ENCODE measurements around the gene BANP.
"Not testable (repeated sequence)": the region's sequence is repeated elsewhere in the genome, so short reads cannot be mapped to it uniquely, and the experiment has no call there.

BANP gene, protein sequence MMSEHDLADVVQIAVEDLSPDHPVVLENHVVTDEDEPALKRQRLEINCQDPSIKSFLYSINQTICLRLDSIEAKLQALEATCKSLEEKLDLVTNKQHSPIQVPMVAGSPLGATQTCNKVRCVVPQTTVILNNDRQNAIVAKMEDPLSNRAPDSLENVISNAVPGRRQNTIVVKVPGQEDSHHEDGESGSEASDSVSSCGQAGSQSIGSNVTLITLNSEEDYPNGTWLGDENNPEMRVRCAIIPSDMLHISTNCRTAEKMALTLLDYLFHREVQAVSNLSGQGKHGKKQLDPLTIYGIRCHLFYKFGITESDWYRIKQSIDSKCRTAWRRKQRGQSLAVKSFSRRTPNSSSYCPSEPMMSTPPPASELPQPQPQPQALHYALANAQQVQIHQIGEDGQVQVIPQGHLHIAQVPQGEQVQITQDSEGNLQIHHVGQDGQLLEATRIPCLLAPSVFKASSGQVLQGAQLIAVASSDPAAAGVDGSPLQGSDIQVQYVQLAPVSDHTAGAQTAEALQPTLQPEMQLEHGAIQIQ

DNA sequence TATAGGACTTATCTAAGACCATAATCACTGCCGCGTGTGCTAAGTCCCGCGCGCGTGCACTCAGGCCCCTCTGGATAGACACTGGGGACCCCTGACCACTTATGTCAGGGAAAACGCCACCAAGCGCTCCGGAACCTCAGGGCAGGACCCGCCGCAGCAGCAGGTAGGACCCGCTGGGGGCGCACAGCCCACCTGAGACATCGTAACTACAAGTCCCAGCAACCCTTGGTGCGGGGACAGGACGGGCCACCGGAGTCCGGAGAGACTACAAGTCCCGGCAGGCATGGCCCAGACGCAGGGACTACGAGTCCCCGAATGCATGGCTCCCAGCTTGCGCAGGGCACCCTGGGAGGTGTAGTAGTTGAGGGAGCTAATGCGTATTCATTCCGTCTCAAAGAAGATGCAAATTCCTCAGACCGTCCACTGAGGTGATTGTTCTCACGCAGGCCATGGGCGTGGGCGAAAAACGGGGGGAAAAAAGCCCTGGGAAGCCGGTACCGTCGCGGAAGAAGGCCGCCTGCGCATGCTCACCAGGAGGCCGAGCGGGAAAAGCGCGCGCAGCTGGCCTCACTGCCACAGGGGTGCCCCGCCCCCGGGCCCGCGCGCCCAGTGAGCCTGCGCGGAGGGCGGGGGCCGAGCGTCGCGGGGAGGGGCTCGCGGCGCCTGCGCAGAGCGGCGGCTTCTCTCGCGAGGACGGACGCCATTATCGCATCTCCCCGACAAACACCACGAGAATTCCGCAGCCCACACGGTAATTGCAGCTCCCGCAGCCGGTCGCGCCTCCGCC lies at the start of gene BANP:
Gene BANP (plus strand): TSS at position 670 of the 787 bp plus-strand sequence. CDS start 23,682 bp downstream, outside the sequence.
- peak within 1 kb of the TSS; percentile 86 for H3K4me3 ChIP-seq (ENCODE audit: low read depth, low read length)

DNA sequence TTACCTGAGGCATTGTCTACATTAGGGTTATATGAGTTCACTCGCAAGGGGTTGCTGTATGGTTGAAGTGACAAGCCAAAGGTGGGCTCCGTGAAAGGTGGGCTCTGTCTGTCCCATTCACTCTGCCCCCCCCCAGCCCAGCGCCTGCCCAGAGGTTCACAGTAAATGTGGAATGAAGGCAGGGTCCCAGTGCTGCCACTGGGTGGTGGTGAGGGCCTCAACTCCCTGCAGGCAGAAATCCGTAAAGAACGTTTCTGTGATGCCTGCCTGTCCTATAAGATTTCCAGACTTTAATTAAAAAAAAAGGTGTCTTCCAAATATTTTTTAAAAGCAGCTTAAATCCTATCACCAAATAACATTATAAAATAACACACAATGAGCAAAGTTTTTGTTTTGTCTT lies 46.3 kb upstream of the BANP start:
- H3K4me3 ChIP-seq (ENCODE audit: low read depth, low read length) = not testable (repeated sequence)

DNA sequence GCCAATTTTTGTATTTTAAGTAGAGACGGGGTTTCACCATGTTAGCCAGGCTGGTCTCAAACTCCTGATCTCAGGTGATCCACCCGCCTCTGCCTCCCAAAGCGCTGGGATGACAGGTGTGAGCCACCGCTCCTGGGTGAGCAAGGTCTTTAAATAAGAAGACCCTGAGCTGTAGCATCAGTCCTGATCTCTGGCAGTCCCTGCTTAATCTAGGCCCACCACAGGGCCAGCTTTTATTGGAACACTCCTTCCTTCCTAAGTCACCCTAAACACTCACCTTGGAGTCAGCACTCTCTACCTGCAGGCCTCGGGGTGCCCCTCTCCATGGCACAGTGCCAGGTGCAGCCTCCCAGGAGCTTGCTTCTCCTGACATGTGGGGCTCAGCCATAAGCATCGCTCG lies 45.7 kb upstream of the BANP start:
- not testable (repeated sequence) for H3K4me3 ChIP-seq (ENCODE audit: low read depth, low read length)

DNA sequence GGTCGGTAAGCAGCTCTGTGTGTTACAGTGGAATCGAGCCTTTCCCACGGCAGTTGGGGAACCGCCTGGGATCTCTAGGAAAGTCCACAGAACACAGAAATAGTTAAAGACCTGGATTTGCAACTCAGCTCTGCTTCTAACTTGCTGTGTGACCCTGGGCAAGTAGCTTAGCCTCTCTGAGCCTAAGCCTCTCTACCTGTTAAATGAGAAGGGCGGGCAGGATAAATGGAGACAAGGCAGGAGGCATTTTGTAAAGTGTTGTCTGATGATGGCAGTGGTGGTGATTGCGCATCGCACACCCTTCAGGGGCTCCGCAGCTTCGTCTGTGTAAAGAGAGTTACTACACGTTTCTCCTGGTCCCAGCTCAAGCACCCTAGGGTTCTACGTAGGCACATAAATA lies 43.1 kb upstream of the BANP start:
- not testable (repeated sequence) for H3K4me3 ChIP-seq (ENCODE audit: low read depth, low read length)

- H3K4me3 ChIP-seq (ENCODE audit: low read depth, low read length) = not testable (repeated sequence)
Observed at GRCh38 chr16:87909203-87909935, 41.9 kb upstream of the BANP start.

DNA sequence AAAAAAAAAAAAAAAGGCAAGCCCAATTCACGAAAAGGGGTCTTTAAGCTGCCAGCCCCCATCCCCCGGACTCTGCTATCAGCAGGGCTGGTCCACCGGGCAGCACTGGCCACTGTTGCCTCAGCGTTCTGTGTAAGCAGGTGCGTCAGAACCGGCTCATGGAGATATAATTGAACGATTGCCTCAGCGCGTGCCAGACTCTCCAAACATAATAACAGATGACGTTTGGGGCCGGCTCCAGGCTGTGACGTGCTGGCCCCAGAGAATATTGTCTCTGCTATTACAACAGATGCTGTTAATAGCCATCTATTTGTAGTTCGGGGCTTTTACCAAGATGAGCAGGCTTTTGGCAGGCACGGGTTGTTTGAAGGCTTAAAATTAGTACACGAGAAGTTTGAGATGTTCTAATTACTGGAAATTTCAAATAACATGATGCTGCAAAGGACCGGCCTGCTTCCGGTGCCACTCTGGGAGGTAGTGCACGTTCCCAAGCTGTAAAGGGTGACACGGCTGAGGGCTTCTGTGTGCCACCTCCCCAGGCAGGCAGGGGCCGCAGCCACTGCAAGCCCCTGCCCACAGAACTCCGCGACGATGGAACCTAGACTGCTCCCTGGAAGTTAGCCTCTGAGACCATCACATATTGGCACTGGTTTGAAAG lies 40.0 kb upstream of the BANP start:
- H3K4me3 ChIP-seq (ENCODE audit: low read depth, low read length) = not testable (repeated sequence)

DNA sequence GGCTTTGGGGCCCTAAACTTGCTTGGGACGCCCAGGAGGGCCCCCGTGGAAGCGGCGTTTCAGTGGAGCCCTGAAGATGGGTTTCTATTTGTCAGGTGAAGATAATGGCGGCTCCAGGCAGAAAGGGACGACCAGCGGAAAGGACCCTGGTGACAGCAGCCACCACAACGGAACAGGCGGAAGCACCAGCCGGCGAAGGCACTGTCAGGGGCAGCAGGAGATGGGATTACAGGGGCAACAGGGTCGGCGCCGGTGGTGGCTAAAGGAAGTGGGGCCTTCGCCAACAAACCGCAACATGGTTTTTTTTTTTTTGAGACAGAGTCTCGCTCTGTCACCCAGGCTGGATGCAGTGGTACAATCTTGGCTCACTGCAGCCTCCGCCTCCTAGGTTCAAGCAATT lies 38.5 kb upstream of the BANP start:
- not testable (repeated sequence) for H3K4me3 ChIP-seq (ENCODE audit: low read depth, low read length)

DNA sequence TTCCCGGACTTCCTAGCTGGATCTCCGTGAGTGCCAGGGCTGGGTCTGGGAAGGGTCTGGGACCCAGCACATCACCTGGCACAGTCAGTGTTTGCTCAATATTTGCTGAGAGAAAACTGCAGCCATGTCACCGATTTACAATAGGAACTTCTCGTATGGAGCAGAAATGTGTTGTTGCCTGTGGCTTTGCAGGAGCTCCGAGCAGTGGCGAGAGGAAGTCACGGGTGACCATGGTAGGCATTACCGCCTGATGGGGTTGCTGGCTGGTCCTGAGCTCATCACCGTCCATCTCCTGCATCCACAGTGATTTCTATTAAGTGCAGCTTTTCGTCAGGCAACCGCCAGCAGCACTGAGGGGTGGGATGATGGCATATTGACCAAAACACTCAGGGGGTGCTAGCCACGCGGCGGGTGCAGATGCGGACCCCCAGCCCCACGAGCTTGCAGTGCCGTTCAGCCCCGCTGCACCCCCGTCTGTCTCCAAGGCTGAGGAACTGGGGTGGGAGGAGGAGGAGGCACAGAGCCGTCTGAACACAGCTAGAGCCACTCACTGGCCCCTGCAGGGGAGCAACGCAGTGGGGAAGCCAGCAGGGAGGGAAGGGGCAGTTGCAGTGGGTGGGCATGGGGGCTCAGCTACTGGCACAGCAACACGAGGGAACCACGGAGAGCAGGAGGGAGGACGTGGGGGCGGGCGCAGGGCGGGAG lies 37.1 kb upstream of the BANP start:
- not testable (repeated sequence) for H3K4me3 ChIP-seq (ENCODE audit: low read depth, low read length)

GRCh38 chr16:87914812-87915211 lies 36.4 kb upstream of the BANP start:
- H3K4me3 ChIP-seq (ENCODE audit: low read depth, low read length) = no peak overlapping the region

DNA sequence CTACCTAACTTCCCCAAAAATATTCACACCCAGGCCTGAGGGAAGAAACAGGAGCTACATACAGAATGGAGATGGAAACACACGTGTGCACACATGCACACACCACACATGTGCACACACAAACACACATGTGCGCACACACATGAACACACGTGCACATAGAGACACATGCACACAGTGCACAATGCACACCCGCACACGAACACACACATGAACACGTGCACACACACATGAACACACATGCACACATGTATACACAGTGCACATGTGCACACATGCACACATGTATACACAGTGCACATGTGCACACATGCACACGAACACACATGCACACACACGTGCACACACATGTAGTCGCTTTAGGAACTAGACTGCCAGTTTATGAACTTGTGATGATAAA lies 33.7 kb upstream of the BANP start:
- H3K4me3 ChIP-seq (ENCODE audit: low read depth, low read length) = no peak overlapping the region

- H3K4me3 ChIP-seq (ENCODE audit: low read depth, low read length) = no peak overlapping the region
Observed at GRCh38 chr16:87918338-87918737, 32.9 kb upstream of the BANP start.

DNA sequence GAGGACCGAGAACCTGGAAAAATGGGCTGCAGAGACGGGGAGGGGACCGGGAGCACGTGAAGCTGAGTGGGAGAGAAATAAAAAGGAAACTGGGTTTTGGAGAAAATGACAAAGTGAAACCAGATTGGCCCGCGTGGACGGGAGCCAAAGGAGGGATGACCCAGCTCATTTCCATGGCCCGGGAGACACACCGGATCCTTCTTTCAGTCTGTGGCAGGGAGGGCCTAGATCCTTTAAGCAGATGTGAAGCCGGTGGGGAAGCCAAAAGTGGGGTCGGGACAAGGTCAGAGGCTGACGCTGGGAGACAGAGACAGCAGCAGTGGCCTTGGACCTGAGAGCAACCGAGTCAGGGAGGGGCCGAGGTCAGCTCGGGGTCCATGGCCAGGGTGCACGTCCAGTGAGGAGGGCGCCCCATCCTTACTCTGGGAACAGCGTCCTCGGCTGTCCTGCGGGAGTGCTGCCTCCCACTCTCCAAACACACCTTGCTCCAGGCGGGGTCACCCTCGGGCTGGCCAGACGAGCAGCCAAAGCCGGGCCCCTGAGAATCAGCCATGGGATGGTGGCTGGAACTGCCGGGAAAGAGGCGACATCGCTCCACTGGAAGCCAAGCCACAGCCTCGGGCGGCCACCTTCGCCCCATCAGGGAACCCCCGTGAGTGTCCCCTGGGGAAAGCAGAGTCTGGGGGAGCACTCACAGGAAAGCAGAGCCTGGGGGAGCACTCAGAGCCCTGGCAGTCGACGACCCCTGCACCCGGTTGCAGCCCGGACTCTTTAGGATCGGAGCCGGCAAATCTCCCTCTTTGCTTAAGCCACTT lies 32.2 kb upstream of the BANP start:
- no peak overlapping the region for H3K4me3 ChIP-seq (ENCODE audit: low read depth, low read length)

- H3K4me3 ChIP-seq (ENCODE audit: low read depth, low read length) = no peak overlapping the region
Observed at GRCh38 chr16:87919681-87919994, 31.6 kb upstream of the BANP start.

DNA sequence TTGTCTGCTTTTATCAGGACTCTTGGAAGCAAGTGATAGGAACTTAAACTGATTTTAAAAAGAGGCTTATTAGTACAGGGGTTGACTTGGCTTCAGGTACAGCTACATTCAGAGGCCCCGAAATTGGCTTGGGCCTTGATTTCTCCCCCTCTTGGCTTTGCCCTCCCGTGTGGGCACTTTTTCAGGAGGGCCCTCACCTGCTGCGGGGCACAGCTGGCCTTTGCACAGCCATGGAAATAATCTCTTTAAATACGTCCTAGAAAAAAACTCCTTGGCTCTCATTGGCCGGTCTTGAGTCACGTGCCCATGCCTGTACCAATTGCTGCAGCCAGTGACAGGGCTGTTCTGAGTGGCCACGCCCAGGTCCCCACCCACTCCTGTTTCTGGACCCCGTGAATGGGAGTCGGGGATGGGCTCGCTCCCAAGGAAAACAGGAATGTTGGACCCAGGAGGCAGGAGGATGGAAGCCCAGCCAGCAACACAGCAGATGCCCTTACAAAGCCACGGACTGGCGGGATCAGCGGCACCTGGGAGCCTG lies 29.9 kb upstream of the BANP start:
- H3K4me3 ChIP-seq (ENCODE audit: low read depth, low read length) = no peak overlapping the region

DNA sequence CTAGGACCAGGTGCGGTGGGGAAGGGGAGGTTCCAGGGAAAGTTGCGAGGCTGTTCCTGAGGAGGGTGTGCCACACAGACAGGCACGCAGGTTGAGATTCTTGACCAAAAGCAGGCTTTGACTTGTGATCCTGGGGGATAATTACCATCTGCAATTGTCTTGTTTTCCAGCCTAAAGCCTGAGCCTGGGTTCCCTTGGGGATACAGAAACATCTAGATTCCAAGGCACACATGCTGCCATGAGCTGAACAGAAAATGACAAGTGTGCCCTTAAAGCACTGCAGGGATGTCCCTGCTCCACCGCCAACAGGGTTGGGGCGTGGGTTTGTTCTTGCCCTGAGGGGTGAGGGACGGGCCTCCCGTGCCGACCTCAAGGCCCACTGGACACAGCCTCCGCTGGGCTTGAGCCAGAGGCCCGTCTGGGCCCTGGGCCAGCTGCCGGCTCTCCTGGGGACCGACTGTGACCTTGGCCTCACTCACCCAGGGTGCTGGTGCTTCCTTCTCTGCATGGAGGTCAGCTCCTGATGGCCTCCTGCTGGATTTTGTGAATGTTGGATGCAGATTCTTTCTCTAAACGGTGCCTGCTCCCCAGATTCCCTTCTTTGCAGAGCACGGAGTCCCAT lies 28.9 kb upstream of the BANP start:
- H3K4me3 ChIP-seq (ENCODE audit: low read depth, low read length) = no peak overlapping the region

GRCh38 chr16:87924041-87924810 lies 27.0 kb upstream of the BANP start:
- H3K4me3 ChIP-seq (ENCODE audit: low read depth, low read length) = no peak overlapping the region

DNA sequence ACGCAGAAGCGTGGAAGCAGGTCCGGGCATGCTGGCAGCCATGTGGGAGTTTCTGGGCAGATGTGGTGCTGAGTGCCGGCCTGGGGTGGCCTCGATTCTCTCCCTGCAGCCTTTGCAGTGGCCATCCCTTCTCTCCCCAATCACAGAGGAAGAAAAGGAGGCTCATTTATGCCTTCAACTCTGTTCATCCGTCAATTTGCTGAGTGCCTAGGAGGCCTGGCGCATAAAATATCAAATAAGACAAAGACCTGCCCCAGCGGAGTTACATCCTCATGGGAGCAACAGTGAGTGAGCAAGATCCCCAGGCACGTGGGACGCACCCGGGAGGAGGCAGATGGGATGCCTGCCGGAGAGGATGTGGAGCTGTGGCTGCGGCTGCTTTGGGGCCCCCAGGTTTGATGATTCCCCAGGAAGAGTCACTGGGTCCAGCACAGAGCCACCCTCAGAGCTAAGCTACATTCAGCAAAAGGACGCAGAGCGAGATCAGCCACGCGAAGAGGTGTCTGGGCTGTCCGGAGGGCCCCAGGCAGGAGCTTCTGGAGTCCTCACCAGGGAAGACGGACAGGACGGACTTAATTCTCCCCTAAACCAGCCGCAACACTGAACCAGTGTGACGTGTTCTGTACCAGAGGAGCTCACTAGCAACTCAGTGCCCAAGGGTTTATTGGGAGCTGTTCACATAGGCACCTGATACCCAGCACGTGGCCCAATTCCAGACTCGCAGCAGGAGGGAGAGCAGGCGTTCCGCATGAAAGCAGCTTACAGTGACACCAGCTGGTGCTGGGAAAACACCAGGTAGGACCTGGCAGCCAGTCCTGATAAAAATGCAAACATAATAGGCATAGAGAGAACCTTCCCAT lies 26.2 kb upstream of the BANP start:
- no peak overlapping the region for H3K4me3 ChIP-seq (ENCODE audit: low read depth, low read length)
